AG20443 (cell line): Measurements from ENCODE around the gene KRTAP20-1.

Experiments used
- DNase-seq: peaks from one replicate; pipeline ENCODE4 v3.0.0; 2012; ENCODE audit warnings: low spot score, mixed read lengths

Gene KRTAP20-1

DNA sequence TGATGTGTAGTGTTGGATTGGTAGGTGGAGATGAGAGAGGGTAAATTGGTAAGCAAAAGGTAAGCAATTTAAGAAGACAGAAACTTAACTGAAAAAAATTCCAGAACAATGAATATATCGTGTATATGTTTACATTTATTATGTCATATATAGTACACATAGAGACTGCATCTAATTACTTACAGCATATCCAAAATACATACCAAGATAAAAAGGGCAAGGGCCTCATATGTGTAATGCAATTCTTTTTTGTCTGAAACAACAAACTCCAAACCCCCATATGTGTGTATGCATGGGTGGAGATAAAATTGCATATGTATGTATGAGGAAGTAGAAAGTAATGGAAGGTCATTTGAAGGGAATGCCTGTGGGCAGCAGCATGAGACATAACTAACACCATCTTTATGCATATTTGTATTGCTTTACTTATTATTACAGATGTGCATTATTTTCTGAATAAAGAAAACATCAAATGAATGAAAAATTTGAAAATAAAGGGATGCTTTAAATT is 30.7 kb downstream of the KRTAP20-1 start:
- no peak for DNase-seq

GRCh38 chr21:30652891-30653290 is 36.7 kb downstream of the KRTAP20-1 start:
- no peak for DNase-seq
